SKM-1 (cell line): ENCODE data around the gene FZD4.
"Not testable (repeated sequence)": the region's sequence is repeated elsewhere in the genome, so short reads cannot be mapped to it uniquely, and the experiment has no call there.

Experiments
- DNase-seq: peaks from one replicate; lab custom pipeline; 2025; ENCODE audit not compliant: unreplicated experiment; lab: John Stamatoyannopoulos, UW

Gene FZD4

DNA sequence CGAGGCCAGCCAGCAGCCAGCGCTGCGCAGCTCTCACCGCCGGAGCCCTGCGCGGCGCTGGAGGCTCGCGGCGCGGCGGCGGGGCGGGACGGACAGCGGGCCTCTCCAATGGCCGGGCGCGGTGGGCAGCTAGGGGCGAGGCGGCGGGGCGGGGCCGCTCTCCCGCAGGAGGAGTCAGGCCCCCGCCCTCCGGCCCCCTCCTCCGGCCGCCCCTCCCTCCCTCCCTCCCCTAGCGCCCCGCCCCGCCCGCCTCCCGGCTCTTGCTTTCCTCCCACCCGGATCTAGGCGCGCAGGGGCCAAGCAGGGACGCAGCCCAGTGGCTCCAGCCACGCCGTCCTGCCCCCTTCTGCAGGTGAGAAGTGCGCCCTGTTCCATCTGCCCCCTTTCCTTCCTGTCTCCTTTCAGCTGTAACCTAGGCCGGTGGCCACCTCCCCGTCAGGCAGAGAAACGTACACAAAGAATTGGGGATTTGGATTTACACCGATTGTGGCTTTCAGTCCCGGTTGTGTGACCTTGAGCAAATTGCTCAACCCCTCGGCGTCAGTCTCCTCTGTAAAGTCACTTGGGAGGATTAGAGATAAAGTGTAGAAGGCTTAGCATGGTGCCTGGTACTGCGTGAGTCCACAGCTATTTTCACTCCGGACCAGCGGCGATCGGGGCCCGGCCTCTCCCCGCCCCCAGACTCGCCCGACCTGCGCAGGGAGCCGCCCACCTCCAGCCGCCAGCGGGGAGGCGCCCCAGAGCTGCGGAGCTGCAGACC is at the start of gene FZD4:
Gene FZD4, minus strand, starts transcription at position 35 of the 760 bp plus-strand sequence. CDS start 310 bp downstream, outside the sequence.
- peak; percentile 58 for DNase-seq

DNA sequence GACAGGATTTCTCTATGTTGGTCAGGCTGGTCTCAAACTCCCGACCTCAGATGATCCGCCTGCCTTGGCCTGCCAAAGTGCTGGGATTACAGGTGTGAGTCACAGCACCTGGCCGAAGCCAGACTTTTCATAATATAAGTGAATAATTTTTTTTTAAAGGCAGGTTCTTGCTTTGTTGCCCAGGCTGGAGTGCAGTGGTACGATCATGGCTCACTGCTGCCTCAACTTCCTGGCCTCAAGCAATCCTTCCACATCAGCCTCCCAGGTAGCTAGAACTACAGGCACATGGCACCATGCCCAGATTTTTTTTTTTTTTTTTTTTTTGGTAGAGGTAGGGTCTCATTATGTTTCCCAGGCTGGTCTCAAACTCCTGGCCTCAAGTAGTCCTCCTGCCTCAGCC is 49.1 kb upstream of the FZD4 start:
- not testable (repeated sequence) for DNase-seq

DNA sequence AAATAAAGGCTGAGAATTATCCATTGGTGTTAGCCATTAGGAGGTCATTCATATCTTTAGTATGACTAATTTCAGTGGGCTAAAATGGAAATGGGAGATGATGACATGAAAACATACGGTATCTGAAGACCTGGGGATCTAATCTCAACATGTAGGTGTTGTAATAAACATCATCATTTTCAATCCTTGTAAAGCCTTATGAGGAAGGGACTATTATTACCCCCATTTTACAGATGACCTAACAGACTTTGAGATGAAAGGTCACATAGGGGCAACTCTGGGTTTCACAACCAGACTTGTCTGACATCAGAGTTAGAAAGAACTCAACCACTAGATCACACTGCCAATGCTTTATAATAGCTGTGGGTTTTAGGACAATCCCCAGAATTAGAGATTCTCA is 47.7 kb upstream of the FZD4 start:
- no peak for DNase-seq

DNA sequence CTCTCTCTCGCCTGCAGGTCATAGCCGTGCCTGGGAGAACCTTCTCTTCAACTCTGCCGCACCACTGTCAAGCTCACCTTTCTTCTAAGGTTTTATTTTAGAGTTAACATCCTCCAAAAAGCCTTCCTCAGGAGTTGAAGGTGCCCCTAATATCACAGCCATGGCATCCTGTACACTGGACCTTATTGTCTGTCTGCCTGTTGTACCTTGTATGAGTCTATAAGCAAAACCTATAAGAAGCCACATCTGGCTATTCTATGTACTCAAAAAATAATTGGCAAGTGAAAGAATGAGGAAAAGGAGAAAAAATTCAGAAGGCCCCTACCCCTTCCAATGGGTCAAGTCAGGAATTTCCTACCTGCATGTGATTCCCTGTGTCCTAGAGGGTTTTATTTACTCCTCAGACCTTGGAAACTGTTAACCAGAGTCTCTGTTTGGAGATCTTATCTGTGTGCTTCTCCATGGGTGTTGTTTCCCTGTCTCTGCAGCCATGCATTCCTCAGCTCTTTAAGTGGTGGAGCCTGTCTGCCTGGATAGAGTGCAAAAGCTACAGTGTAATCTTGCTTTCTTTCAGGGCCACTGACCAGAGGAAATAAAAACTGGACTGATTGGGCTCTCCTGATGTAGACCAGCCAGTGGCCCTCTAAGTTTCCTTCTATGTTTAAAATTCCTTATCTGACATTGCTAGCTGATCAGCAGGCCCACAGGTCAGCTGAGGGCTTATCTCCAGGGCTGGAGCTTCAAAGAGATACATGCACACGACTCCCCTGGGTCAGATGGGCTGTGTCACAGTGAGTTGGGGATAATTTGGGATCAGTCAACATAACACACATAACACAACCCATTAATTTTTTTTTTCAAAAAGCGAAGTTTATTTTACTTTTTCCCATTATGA is 44.9 kb upstream of the FZD4 start:
- DNase-seq, result no peak

DNA sequence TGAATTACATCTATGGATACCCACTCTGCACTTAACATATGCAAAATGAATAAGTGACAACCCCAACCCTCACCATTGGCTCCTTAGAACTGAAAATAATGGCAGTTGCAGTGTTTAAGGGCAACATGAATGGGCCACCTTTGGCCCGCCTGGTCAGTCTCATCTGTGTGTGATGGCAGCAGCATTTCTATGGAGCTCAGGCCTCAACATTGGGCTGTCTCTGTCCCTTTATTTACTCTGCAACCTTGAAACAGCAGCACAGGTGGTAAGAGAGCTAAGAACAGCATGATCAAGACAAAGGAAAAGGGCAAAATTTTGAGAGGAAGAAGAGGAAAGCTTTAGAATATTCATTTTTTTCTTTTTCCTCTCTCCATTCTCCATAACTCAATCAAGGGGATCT is 44.2 kb upstream of the FZD4 start:
- no peak for DNase-seq

DNA sequence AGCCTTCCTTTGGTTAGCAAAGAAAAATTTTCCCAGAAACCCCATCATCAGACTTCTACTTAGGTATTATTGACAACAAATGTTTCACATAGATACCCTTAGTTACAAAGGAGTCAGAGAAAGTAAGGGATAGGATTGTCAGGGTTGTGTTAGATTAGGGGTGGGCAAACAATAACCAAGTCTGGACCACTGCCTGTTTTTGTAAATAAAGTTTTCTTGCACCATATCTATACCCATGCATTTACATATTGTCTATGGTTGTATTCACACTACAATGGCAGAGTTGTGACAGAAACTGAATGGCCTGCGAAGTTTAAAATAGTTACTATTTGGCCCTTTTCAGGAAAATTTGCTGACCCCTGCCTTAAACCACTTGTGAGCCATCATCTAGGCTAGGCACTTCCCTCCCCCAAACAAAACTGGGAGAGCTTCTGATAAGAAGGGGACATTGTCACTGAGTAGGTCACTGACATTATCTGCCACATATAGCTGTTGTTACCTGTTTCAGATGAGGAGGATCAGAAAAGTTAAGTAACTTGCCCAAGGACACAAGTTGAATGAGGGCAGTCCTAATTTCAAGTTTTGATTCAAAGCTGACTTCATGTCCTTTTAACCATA is 41.9 kb upstream of the FZD4 start:
- DNase-seq, result no peak

DNA sequence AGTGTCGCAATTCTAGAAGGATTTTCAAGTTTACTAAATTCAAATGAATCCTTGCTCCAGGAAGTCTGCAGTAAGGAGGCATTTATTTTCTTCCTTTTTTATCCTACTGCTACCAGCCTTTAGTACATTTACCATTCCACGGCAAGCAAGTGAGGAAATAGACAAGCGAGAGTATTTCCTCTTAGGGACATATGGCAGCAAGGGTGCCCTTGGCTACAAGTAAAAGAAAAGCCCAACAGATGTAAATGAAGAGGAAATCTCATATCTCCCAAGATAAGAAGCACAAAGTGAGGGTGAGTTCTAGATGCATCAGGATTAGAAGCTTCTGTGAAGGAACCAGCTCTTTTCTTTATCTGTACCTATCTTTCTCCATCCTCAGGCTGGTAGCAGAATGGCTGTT is 37.8 kb upstream of the FZD4 start:
- no peak for DNase-seq

DNA sequence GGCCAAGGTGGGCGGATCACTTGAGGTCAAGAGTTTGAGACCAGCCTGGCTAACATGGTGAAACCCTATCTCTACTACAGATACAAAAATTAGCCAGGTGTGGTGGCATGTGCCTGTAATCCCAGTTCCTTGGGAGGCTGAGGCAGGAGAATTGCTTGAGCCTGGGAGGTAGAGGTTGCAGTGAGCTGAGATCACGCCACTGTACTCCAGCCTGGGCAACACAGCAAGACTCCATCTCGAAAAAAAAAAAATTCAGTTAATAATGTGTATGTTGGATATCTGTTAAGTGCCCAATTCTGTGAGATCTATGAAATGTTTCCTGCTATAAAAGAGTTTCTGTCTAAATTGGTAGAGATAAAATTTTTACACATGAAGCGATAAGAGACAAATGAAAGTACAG is 37.1 kb upstream of the FZD4 start:
- not testable (repeated sequence) for DNase-seq

DNA sequence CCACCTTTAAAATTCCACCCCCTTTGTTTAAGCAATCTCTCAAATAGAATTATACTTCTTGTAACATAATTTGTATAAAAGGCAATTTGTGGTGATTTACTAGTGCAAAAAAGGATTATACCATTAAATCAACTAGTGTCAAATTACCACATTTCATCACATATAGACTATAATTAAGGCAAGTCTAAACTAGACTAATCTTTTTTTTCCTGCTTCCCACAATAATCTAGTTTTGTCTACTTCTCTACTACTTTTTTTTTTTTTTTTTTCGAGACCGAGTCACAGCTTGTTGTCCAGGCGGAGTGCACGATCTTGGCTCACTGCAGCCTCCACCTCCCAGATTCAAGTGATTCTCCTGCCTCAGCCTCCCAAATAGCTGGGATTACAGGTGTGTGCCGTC is 36.1 kb upstream of the FZD4 start:
- DNase-seq, result no peak

DNA sequence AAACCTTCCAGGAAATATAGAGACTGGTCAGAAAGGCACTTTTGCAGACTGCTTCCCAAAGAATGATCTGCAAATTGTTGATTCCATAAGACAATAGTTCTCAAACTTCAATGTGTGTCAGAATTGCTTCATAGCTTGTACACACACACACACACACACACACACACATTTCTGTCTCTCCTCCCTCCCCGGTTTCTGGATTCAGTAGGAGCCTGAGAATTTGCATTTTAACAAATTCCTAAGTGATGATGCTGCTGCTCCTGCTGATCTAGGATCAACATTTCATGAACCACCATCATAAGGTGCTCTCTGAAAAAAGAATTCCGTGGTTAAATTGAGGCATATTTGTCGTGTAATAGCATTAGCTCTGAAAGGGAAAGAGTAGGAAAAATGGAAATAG is 35.3 kb upstream of the FZD4 start:
- DNase-seq, result no peak

DNA sequence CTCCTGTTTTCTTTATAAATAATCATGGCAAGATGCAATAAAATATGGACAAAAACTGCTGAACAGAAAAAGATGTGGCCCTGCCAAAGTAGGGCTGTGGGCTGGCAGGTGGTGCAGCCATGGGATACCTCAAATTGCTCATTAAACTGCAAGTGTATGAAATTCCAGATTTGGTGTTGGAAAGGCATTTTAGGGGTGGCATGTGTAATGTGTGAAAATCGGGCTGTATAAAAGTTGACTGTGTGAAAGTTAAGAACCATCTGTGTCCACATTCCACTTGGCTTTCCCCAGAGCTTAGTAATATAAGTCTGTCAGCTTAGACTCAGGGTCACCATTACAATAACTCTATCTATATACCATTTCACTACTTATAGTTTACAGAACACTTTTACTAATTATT is 34.8 kb upstream of the FZD4 start:
- no peak for DNase-seq

DNA sequence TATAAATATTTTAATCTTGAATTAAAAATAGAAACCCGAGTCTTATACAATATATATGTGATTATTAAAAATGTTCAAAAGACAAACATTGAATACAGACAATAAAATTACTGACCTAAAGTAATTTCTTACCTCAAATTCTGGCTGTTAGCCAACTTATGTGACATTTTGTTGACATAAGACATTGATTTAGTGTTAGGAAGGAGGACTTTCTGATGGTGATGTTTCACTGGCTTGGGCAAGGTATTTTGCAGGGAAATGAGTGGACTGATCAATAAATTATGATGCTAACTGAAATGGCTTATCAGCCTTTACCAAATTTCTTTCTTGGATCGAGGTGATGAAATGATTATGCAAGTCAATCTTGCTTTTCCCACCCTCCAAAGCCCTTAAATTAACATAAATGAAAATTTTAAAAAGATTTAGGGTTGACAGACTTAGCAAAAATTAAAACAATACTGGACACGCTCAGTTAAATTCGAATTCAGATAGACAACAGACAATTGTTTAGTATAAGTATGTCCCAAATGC is 33.2 kb upstream of the FZD4 start:
- no peak for DNase-seq

DNA sequence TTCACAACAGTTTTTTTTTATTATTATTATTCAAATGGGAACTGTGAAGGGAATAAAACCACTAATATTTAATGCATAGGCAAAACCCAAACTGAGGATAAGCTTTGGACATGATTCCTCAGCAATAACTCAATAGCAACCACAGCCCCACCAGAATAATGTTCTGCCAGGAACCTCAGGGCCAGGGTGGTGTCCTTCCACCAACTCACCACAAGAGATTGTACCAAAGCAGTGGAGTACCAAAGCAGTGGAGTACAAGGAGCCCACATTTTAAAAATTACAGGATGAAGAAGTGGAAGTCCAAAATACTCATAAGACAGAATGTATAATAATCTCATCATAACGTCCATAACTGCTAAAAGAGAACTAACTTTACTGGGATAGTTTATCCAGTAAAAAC is 32.5 kb upstream of the FZD4 start:
- DNase-seq, result no peak

DNA sequence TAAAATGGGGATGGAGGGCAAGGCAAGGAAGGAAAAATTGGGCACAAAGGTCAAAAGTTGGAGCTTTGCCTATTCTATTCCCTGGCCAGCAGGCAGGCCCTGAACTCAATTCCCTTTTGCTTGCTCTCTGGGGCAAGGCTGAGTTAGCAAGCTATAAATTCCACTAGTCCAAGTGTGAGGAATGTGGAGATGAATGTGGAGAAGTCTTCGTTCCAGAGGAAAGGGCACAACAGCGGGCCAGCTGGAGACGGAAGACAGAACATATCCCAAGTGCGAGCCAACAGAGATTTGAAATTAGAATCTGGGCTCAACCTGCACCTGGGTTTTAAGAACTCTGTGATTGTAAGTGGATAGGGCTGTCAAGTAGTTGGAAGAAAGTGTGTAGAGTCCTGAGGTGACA is 29.5 kb upstream of the FZD4 start:
- no peak for DNase-seq

DNA sequence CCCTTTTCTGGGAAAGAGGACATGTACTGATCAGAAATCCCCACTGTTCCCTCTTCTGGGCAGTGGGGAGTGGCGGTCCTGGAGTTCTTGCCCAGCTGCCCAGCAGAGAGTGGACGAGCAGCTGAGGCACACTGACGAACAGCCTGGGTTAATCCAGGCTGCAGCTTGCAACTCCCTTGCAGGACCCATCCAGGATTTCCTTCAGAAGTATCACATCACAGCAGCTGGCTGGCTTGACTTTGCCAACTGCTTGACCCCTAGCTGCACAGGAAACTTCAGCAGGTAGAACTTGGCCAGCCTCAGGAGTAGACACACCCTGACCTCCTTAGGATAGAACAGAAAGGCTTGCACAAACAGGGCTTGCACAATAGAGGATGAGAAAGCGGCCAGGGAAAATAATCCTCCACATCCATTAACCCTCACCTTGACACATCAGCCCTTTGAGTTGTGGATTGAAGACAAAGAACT is 27.9 kb upstream of the FZD4 start:
- DNase-seq, result no peak

DNA sequence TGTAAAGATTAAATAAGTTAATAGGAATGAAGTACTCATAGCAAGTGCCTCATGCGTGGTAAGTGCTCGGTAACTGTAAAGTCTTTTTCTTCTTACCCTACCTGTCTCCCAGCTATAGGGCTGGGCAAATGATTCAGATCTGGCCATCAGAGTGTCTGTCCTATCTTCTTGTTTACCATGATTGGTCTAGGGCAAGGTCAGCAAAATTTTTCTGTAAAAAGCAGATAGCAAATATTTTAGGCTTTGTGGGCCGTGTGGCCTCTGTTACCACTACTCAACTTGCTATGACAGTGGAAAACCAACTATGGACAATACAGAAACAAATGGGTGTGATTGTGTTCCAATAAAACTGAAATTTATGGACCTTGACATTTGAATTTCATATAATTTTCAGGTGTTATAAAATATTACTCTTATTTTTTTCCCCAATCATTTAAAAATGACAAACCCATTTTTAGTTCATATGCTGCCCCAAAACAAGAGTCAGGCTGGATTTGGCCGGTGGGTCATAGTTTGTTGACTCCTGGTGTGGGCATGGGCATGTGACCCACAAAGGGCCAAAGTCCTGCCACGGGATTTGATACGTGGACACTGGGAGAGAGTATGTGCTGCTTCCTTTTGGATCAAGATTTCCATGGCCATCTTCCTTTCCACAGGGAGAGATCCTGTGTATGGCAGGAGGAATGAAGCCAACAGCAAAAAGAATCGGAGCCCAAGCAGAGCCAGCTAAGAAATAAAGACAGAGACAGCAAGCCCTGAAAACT is 26.8 kb upstream of the FZD4 start:
- DNase-seq, result no peak

DNA sequence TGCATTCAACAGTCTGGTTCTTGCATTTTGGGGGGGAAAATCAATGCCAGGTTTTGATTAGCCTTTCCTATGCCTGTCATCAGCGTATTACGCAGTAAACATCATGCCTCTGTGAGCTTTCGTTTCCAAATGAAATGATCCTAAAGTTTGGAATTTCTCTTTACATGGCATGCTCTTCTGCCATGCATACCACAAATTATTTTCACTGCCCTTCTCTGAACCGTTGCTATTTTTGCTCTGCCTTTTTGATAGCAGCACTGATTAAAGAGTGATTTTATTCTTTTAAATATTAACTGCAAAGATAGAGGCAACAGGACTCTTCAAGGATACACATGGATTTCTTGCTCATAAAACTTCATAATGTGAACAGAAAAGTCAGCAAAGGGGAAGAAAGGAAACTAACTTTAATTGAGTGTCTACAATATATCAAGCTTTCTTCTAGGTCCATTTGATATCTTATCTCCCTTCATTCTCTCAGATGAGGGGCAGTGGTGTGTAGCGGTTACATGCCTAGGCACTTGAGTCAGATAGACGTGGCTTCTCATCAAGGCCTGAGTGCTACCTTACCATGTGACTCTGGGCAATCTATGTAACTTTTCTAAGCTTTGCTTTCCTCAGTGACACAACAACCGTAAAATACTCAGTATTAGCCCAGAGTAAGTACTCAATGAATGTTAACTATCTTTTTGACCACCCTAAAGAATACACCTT is 25.0 kb upstream of the FZD4 start:
- no peak for DNase-seq

DNA sequence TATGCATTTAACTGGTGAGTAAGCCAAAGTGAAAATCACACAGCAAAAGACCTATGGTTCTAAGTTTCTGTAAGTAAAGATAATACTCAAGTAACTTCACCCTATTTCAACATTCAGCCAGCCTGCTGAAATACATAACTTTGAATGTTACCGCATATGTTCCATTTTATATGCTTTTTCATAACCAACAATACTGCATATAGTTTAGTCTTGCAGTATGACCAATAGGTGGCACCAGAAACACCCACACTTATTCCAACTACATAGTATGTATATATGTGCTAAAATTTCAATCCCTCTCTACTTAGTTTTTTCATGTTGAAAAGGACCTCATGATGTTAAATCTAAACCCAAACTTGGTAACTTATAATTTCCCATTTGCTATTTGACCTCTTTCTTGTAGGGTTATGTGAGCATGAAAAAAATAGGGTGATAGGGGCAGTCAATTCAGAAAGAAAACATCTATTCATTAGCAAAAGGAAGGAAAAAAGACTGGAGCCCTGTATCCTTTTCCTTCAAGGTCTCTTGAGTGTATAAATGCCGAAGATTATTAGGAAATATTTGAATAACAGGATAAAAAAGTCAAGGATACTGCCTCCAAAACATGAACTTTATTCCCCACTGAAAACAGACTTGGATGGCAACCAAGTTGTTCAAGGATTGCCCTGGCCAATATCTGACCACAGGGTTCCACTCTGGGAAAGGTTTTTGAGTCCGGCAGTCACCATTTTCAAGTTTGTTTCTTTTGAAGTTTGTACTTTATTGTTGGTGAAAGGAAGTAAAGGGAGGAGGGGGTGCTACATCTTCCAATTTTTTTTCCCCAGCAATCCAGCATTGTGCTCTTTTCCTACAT is 23.8 kb upstream of the FZD4 start:
- no peak for DNase-seq

DNA sequence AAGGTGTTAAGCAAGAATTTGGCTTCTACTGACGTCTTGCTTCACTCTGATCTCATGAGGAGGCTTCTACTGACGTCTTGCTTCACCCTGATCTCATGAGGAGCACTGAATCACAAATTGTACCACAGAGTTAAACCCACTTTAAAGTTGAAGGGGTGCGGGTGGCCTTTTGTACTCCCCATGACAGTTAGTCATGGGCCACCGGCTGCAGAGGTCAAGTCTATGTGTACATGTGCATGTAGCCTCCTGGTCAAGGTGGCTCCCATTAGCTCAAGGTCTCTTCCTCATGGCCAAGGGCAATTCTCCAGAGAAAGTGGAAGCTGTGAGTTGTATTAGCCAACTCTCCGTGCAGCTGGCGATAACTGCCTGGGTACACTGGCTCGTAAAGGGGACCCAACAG is 23.1 kb upstream of the FZD4 start:
- no peak for DNase-seq
